ENCODE measurements around the gene SNX7. TPM values are rescaled to one million over a fixed set of nuclear protein-coding genes. Genes with fewer than 3 reads are reported as not detected.

The SNX7 gene
- total RNA-seq, 1 donor = 78.9 TPM

DNA sequence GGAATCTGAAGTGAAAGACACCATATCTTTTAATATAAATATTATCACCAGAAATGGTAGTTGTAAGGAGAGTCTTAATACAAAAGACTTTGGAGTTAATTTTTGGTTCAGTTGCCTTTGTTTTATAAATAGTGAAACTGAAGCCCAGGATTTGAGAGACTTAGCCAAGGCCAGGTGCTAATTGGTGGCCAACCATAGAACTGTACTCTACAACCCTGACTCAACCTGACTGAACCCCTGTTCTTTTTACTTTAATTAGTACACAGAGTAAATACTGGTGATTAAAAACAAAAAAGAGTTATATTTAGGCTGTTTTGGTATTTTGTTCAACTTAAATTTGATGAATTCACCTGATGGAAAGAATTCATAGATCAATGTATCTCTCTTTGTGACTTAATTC, 76.3 kb downstream of the SNX7 start:
- no peaks in the 10 kb centered on the region for H3K4me1 ChIP-seq (ENCODE audit: insufficient read depth, low read length)
- H3K4me2 ChIP-seq (ENCODE audit: insufficient read depth, low read length) = no peak overlapping the region
- H3K27ac ChIP-seq (ENCODE audit: low read depth, low read length) = no peak overlapping the region
- TF ChIP-seq, protein P1, sequence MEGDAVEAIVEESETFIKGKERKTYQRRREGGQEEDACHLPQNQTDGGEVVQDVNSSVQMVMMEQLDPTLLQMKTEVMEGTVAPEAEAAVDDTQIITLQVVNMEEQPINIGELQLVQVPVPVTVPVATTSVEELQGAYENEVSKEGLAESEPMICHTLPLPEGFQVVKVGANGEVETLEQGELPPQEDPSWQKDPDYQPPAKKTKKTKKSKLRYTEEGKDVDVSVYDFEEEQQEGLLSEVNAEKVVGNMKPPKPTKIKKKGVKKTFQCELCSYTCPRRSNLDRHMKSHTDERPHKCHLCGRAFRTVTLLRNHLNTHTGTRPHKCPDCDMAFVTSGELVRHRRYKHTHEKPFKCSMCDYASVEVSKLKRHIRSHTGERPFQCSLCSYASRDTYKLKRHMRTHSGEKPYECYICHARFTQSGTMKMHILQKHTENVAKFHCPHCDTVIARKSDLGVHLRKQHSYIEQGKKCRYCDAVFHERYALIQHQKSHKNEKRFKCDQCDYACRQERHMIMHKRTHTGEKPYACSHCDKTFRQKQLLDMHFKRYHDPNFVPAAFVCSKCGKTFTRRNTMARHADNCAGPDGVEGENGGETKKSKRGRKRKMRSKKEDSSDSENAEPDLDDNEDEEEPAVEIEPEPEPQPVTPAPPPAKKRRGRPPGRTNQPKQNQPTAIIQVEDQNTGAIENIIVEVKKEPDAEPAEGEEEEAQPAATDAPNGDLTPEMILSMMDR (IDR thresholded peaks at IDR 0.05; ENCODE audit: extremely low read depth, low read depth, low read length) = no peak
- H4K20me1 ChIP-seq (ENCODE audit: insufficient read depth, low read length) = peaks cover 3% of the 10 kb centered on the region
- no peak overlapping the region for H2AFZ ChIP-seq (ENCODE audit: low read length)
- no peaks in the 10 kb centered on the region for H3K27me3 ChIP-seq (ENCODE audit: insufficient read depth, low read length)
- DNase-seq (ENCODE audit: insufficient read length, low spot score, missing footprints) = no peak
- H3K36me3 ChIP-seq (ENCODE audit: insufficient read depth, low read length) = no peaks in the 10 kb centered on the region
- no peaks in the 10 kb centered on the region for H3K9me3 ChIP-seq (ENCODE audit: low read depth, low read length)
- no peak overlapping the region for H3K4me3 ChIP-seq (ENCODE audit: insufficient read depth, low read length)
- no peaks in the 10 kb centered on the region for H3K79me2 ChIP-seq (ENCODE audit: insufficient read depth, low read length)

DNA sequence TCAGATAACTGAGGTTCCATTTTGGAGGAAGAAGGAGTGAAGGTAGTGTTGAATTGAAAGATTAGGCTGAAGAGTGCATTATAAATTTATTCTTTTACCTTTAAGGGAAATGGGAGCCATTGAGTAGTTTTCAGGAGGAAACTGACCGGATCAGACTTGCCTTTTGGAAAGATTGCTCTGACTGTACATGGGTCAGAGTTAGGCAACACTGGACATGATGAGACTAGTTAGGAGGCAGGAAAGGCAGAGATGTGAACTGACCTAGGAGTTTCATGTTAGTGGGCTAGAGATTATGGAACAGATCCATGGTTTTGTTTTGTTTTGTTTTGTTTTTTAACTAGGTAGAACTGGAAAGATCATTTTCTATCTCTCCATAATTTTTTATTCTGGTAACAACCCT, 78.2 kb downstream of the SNX7 start:
- Histone ChIP-seq H3K36me3 (ENCODE audit: insufficient read depth, low read length) (no peaks in the 10 kb centered on the region), H3K27me3 (ENCODE audit: insufficient read depth, low read length) (no peaks in the 10 kb centered on the region), H2AFZ (ENCODE audit: low read length) (no peak overlapping the region), H3K4me2 (ENCODE audit: insufficient read depth, low read length) (no peak overlapping the region), H3K27ac (ENCODE audit: low read depth, low read length) (no peak overlapping the region), H3K79me2 (ENCODE audit: insufficient read depth, low read length) (no peaks in the 10 kb centered on the region), H3K4me1 (ENCODE audit: insufficient read depth, low read length) (no peaks in the 10 kb centered on the region), H3K9me3 (ENCODE audit: low read depth, low read length) (no peaks in the 10 kb centered on the region), H3K4me3 (ENCODE audit: insufficient read depth, low read length) (no peak overlapping the region), H4K20me1 (ENCODE audit: insufficient read depth, low read length) (peaks cover 2% of the 10 kb centered on the region)
- TF ChIP-seq, protein P1 (IDR thresholded peaks at IDR 0.05; ENCODE audit: extremely low read depth, low read depth, low read length) = no peak
- no peak for DNase-seq (ENCODE audit: insufficient read length, low spot score, missing footprints)

DNA sequence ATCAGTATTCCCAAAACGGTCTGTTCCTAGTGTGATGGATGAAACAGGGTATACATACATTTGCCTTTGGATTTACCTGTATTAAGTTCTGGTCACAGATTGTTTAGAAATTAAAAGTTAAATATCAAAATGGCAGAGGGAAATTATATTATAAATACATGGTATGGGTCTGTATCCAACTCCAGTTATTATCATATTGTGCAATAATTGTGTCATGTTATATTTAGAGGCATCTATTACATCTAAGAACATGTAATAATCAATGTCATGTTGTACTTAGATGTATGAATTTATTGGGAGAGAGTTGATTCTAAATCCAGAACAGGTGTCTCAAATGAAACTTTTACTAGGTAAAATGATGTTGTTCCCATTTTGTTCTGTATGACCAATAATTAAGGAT, 79.6 kb downstream of the SNX7 start:
- H3K4me1 ChIP-seq (ENCODE audit: insufficient read depth, low read length) = no peaks in the 10 kb centered on the region
- H3K4me2 ChIP-seq (ENCODE audit: insufficient read depth, low read length) = no peak overlapping the region
- H3K9me3 ChIP-seq (ENCODE audit: low read depth, low read length) = no peaks in the 10 kb centered on the region
- TF ChIP-seq, protein P1 (IDR thresholded peaks at IDR 0.05; ENCODE audit: extremely low read depth, low read depth, low read length) = no peak
- H3K79me2 ChIP-seq (ENCODE audit: insufficient read depth, low read length) = no peaks in the 10 kb centered on the region
- H3K4me3 ChIP-seq (ENCODE audit: insufficient read depth, low read length) = no peak overlapping the region
- no peaks in the 10 kb centered on the region for H3K27me3 ChIP-seq (ENCODE audit: insufficient read depth, low read length)
- no peaks in the 10 kb centered on the region for H4K20me1 ChIP-seq (ENCODE audit: insufficient read depth, low read length)
- no peak overlapping the region for H2AFZ ChIP-seq (ENCODE audit: low read length)
- no peaks in the 10 kb centered on the region for H3K36me3 ChIP-seq (ENCODE audit: insufficient read depth, low read length)
- no peak for DNase-seq (ENCODE audit: insufficient read length, low spot score, missing footprints)
- no peak overlapping the region for H3K27ac ChIP-seq (ENCODE audit: low read depth, low read length)

DNA sequence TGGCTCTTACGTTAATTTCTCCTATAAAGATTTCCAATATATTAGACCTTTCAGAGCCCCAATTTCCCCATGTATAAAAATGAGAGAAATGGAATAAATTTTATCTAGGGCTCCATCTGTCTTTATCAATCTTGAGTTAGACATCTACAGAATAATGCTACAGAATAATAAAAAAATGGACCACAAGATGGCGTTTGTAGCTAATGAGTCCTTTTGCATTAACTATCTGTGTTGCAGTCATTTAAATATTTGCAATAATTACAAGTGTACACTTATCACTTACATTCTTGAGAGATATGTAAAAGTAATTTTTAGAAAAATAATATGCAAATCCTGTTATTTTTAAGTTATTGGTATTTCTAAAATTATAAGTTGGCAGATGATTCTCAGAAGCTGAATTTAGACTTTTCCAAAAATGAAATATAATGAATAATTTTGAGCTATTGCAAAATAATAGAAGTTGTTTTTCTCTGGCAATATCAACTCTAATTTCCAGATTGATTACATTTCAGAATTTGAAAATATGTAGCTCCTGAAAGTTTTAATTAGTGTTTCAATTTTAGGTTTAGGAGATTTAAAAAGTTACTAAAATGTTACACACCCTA, 87.7 kb downstream of the SNX7 start:
- TF ChIP-seq, protein P1 (IDR thresholded peaks at IDR 0.05; ENCODE audit: extremely low read depth, low read depth, low read length) = peak; percentile 51
- no peak overlapping the region for H3K4me2 ChIP-seq (ENCODE audit: insufficient read depth, low read length)

More for the DNA sequence above, 87.7 kb downstream of the SNX7 start:
- Histone ChIP-seq H3K79me2 (ENCODE audit: insufficient read depth, low read length) (no peaks in the 10 kb centered on the region), H2AFZ (ENCODE audit: low read length) (no peak overlapping the region), H3K4me3 (ENCODE audit: insufficient read depth, low read length) (no peak overlapping the region), H3K27me3 (ENCODE audit: insufficient read depth, low read length) (no peaks in the 10 kb centered on the region), H3K36me3 (ENCODE audit: insufficient read depth, low read length) (no peaks in the 10 kb centered on the region), H3K9me3 (ENCODE audit: low read depth, low read length) (no peaks in the 10 kb centered on the region), H4K20me1 (ENCODE audit: insufficient read depth, low read length) (no peaks in the 10 kb centered on the region), H3K27ac (ENCODE audit: low read depth, low read length) (no peak overlapping the region), H3K4me1 (ENCODE audit: insufficient read depth, low read length) (no peaks in the 10 kb centered on the region)
- no peak for DNase-seq (ENCODE audit: insufficient read length, low spot score, missing footprints)
